22Rv1 (cell line): Measurements from ENCODE around the gene FAU.

Experiments
- CTCF ChIP-seq: fragments of 450-650 bp; IDR thresholded peaks from 2 replicates; pipeline ENCODE4 v1.5.1; 2017; ENCODE audit warnings: mild to moderate bottlenecking
- ZFX ChIP-seq: fragments of 450-650 bp; IDR thresholded peaks from 2 replicates; pipeline ENCODE4 v1.6.1; 2017; ENCODE audit warnings: antibody characterized with exemption, borderline replicate concordance

- TF ChIP-seq CTCF (no peak), ZFX (no peak)
Observed at GRCh38 chr11:65132238-65132987, 10.5 kb upstream of the FAU start.
